Upper lobe of right lung (tissue), 1 donor: ENCODE results near the gene MTPN. TPM values are rescaled to one million over a fixed set of nuclear protein-coding genes. Genes with fewer than 3 reads are reported as not detected.
A peak's percentile ranks its signal among the peaks of the same experiment; 100 is the strongest.

Source experiments
- ATAC-seq: fragments of 200-7000 bp; cut with Tn5 transposase; one replicate; pipeline ENCODE4 v1.9.1; 2020; ENCODE audit warnings: mild to moderate bottlenecking, moderate library complexity
- DNase-seq: peaks from one replicate; pipeline ENCODE4 v3.0.0-alpha.2; 2020
- H3K27ac ChIP-seq: fragments of 200-600 bp; one replicate; pipeline ENCODE4 v1.8.0; 2022
- H3K27me3 ChIP-seq: fragments of 200-600 bp; one replicate; pipeline ENCODE4 v1.8.0; 2022; ENCODE audit warnings: mild to moderate bottlenecking
- H3K36me3 ChIP-seq: fragments of 200-600 bp; one replicate; pipeline ENCODE4 v1.8.0; 2022
- H3K4me1 ChIP-seq: fragments of 200-600 bp; one replicate; pipeline ENCODE4 v1.8.0; 2022
- H3K4me3 ChIP-seq: fragments of 200-600 bp; one replicate; pipeline ENCODE4 v1.8.0; 2022; ENCODE audit warnings: mild to moderate bottlenecking
- H3K9me3 ChIP-seq: fragments of 200-600 bp; one replicate; pipeline ENCODE4 v1.8.0; 2022
- CTCF ChIP-seq: fragments of 200-600 bp; IDR thresholded peaks from one replicate; pipeline ENCODE4 v1.8.0; 2022; ENCODE audit warnings: antibody characterized with exemption
- intact Hi-C: fragments of 100-400 bp; cut with DNase I; formaldehyde crosslinking; loops from one replicate; pipeline ENCODE4 v1.11.0; 2022
- total RNA-seq: library from RNA; stranded (reverse); fragmentation: NEBNext Ultra II Directional; extraction: Animal tissue kit (Norgen Biotek cat#: 25700); gene quantifications from one replicate; pipeline ENCODE4 v1.2.1, GENCODE V29; 2021
- donor health status: DM: no; HTN: yes; CAD: no; lungs with severe emphysema.

Gene MTPN
- total RNA-seq, 1 donor from 2014 or later = 130 TPM

GRCh38 chr7:135964274-135964673 is 12.9 kb downstream of the MTPN start:
- no peak for ATAC-seq
- no peaks in the 10 kb centered on the region for H3K27me3 ChIP-seq
- TF ChIP-seq CTCF = no peak
- H3K4me1 ChIP-seq = peaks cover 33% of the 10 kb centered on the region
- H3K36me3 ChIP-seq = no peaks in the 10 kb centered on the region
- intact Hi-C loops = no loop called here
- H3K4me3 ChIP-seq = no peak overlapping the region
- H3K9me3 ChIP-seq = no peaks in the 10 kb centered on the region
- no peak overlapping the region for H3K27ac ChIP-seq
- no peak for DNase-seq

- H3K4me1 ChIP-seq = peaks cover 33% of the 10 kb centered on the region
- DNase-seq = no peak
These were observed 14.4 kb downstream of the MTPN start for GRCh38 chr7:135962802-135963201.

GRCh38 chr7:135960709-135961451 is 16.3 kb downstream of the MTPN start:
- DNase-seq (no peak), ATAC-seq (peak; percentile 48)
- intact Hi-C loops = no loop called here
- H3K27ac ChIP-seq = peak overlapping the region; percentile 24
- no peaks in the 10 kb centered on the region for H3K27me3 ChIP-seq
- TF ChIP-seq CTCF = no peak
- no peak overlapping the region for H3K4me3 ChIP-seq
- H3K9me3 ChIP-seq = no peaks in the 10 kb centered on the region
- H3K36me3 ChIP-seq = no peaks in the 10 kb centered on the region
- peaks cover 33% of the 10 kb centered on the region for H3K4me1 ChIP-seq

More at GRCh38 chr7:135962802-135963201, 14.4 kb downstream of the MTPN start:
- intact Hi-C loops = no loop called here
- no peaks in the 10 kb centered on the region for H3K36me3 ChIP-seq
- no peak overlapping the region for H3K27ac ChIP-seq
- no peak for ATAC-seq
- no peaks in the 10 kb centered on the region for H3K27me3 ChIP-seq
- H3K9me3 ChIP-seq = no peaks in the 10 kb centered on the region
- no peak overlapping the region for H3K4me3 ChIP-seq
- no peak for TF ChIP-seq CTCF

- H3K27me3 ChIP-seq = no peaks in the 10 kb centered on the region
- no peaks in the 10 kb centered on the region for H3K36me3 ChIP-seq
- DNase-seq (no peak), ATAC-seq (no peak)
- H3K27ac ChIP-seq = no peak overlapping the region
- H3K4me3 ChIP-seq = no peak overlapping the region
- no peak for TF ChIP-seq CTCF
- H3K9me3 ChIP-seq = no peaks in the 10 kb centered on the region
- intact Hi-C loops = no loop called here
- peaks cover 33% of the 10 kb centered on the region for H3K4me1 ChIP-seq
These were observed 17.4 kb downstream of the MTPN start for GRCh38 chr7:135959646-135960363.

GRCh38 chr7:135958173-135958572 is 19.0 kb downstream of the MTPN start:
- Histone ChIP-seq H3K4me3 (no peak overlapping the region), H3K27ac (no peak overlapping the region), H3K36me3 (no peaks in the 10 kb centered on the region), H3K4me1 (peaks cover 23% of the 10 kb centered on the region), H3K9me3 (no peaks in the 10 kb centered on the region), H3K27me3 (no peaks in the 10 kb centered on the region)
- TF ChIP-seq CTCF = no peak
- ATAC-seq (no peak), DNase-seq (no peak)
- intact Hi-C loops = no loop called here
